Prostate gland (tissue), 2 donors: Measurements from ENCODE around the gene NSRP1. TPM values are rescaled to one million over a fixed set of nuclear protein-coding genes. Genes with fewer than 3 reads are reported as not detected.

Experiments
- DNase-seq: peaks from one replicate; pipeline ENCODE4 v3.0.0-alpha.2; 2019; ENCODE audit warnings: low spot score
- H3K27ac ChIP-seq, 2 donors: fragments of 200-600 bp; sonication (generic); 2 replicates each; pipeline ENCODE4 v1.5.1; 2017 to 2019
- H3K27me3 ChIP-seq: fragments of 200-600 bp; sonication (generic); replicated peaks from 2 replicates; pipeline ENCODE4 v1.5.1; 2019; ENCODE audit not compliant: insufficient read depth
- H3K36me3 ChIP-seq, 2 donors: fragments of 200-600 bp; sonication (generic); 1 replicate in 1 of 2; 2 replicates in 1 of 2; pipeline versions ENCODE4 v1.5.1 to v1.8.1; 2017 to 2019
- H3K4me1 ChIP-seq: fragments of 200-600 bp; sonication (generic); replicated peaks from 2 replicates; pipeline ENCODE4 v1.5.1; 2019
- H3K4me3 ChIP-seq, 2 donors: fragments of 200-600 bp; sonication (generic); 2 replicates each; pipeline ENCODE4 v1.5.1; 2017 to 2019
- H3K9me3 ChIP-seq: fragments of 200-600 bp; sonication (generic); 2 replicates; pipeline ENCODE4 v1.5.1; 2017
- POLR2A ChIP-seq: fragments of 450-650 bp; IDR thresholded peaks from one replicate; pipeline ENCODE4 v1.6.1; 2016; ENCODE audit warnings: antibody characterized with exemption, mild to moderate bottlenecking
- POLR2AphosphoS5 ChIP-seq: sonication (generic); formaldehyde crosslinking; IDR thresholded peaks from one replicate; pipeline ENCODE4 v1.6.1; 2017; ENCODE audit warnings: antibody characterized with exemption
- WGBS: methylation state at CpG from one replicate; pipeline ENCODE4 v1.1.5; 2018; 5-methylcytosine and 5-hydroxymethylcytosine counted together
- intact Hi-C: fragments of 100-400 bp; cut with DNase I; formaldehyde crosslinking; loops from one replicate; pipeline ENCODE4 v1.14.2; 2022
- total RNA-seq, 2 donors: library from RNA; depleted of rRNA; stranded (reverse); fragments of >200 nt; gene quantifications; one replicate each; pipeline ENCODE4 v1.1.0, GENCODE V29; 2016
- TF ChIP-seq, protein P1 (sequence below), 4 experiments: fragments of 200-600 bp in 2 of 4; fragments of 450-650 bp in 2 of 4; sonication (generic) in 2 of 4; IDR thresholded peaks; 1 replicate in 3 of 4; 2 replicates in 1 of 4; pipeline ENCODE4 v1.5.1; 2016 to 2019; ENCODE audit warnings: antibody characterized with exemption in 4 of 4, mild to moderate bottlenecking in 2 of 4, moderate library complexity in 2 of 4

Gene NSRP1
- total RNA-seq, 2 donors from 2014 or later = 21.1 TPM

DNA sequence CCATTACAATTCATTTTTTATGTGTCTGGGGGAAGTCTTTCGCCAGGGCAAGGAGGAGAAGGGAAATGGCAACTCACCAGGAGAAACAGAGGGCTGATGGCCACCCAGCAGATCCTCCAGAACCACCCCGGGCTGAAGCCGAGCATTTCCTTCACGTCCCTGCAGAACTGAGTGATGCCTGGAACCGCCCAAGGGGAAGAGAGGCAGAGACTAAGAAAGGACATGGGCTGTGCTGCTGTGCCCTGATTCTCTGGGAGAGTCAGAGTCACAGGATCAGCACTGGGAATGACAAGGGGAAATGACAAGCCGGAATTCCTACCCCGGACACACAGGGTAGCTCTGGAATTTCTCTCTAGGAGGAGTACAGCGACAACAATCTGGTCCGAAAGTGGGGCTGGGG is 91.0 kb downstream of the NSRP1 start:
- DNase-seq = no peak
- no peak overlapping the region for H3K4me3 ChIP-seq
- no peak overlapping the region for H3K27ac ChIP-seq
- H3K9me3 ChIP-seq = no peaks in the 10 kb centered on the region
- no peaks in the 10 kb centered on the region for H3K27me3 ChIP-seq
- 84% methylated on average over 9 of the region's 9 CpGs for WGBS
- TF ChIP-seq, protein P1, sequence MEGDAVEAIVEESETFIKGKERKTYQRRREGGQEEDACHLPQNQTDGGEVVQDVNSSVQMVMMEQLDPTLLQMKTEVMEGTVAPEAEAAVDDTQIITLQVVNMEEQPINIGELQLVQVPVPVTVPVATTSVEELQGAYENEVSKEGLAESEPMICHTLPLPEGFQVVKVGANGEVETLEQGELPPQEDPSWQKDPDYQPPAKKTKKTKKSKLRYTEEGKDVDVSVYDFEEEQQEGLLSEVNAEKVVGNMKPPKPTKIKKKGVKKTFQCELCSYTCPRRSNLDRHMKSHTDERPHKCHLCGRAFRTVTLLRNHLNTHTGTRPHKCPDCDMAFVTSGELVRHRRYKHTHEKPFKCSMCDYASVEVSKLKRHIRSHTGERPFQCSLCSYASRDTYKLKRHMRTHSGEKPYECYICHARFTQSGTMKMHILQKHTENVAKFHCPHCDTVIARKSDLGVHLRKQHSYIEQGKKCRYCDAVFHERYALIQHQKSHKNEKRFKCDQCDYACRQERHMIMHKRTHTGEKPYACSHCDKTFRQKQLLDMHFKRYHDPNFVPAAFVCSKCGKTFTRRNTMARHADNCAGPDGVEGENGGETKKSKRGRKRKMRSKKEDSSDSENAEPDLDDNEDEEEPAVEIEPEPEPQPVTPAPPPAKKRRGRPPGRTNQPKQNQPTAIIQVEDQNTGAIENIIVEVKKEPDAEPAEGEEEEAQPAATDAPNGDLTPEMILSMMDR (IDR thresholded peaks at IDR 0.05) = no peak
- TF ChIP-seq POLR2AphosphoS5 = no peak
- TF ChIP-seq POLR2A = no peak
- no peaks in the 10 kb centered on the region for H3K4me1 ChIP-seq
- intact Hi-C loops = no loop called here
- H3K36me3 ChIP-seq = no peaks in the 10 kb centered on the region

DNA sequence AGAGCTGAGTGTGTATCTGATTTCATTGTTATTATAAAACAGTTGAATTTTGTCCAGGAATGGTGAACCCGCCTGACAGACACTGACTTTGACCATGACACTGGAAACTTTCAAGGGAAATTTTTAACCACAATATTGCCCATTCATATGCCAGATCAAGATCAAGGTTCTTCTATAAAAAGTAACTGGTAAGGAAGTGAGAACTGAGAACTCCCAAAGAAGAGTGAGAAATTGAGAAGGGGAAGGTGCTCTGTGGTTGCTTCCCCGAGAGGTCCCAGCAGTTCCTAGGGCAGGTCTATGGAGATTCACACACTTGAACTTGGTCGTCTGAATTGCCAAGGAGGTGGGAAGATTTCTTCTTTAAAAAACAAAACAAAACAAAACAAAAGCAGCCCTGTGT is 91.6 kb downstream of the NSRP1 start:
- TF ChIP-seq POLR2A (no peak), POLR2AphosphoS5 (no peak)
- TF ChIP-seq, protein P1 (IDR thresholded peaks at IDR 0.05) = no peak
- no peak for DNase-seq
- 50% methylated on average over 3 of the region's 3 CpGs for WGBS
- intact Hi-C loops = no loop called here
- Histone ChIP-seq H3K27me3 (no peaks in the 10 kb centered on the region), H3K9me3 (no peaks in the 10 kb centered on the region), H3K4me3 (no peak overlapping the region), H3K36me3 (no peaks in the 10 kb centered on the region), H3K27ac (no peak overlapping the region), H3K4me1 (no peaks in the 10 kb centered on the region)

DNA sequence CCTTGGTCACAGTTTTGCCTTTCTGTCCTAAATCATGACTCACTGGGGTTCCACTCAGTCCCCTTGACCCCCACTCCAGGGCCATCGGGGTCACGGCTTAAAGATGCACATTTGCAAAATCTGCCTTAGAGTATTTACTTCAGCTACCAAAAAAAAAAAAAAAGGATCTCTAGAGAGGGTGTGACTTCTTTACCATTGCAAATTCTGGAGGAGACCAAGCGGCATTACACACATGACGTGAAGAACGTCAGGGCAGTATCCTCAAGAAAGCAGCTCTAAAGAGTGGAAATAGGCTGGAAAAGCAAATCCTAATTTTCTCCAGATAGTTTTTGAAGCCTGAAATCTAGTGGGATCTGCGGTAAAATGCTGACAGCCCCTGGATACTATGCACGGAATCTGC is 93.3 kb downstream of the NSRP1 start:
- Histone ChIP-seq H3K36me3 (no peaks in the 10 kb centered on the region), H3K27ac (no peak overlapping the region), H3K9me3 (no peaks in the 10 kb centered on the region), H3K4me3 (no peak overlapping the region), H3K27me3 (no peaks in the 10 kb centered on the region), H3K4me1 (no peaks in the 10 kb centered on the region)
- WGBS = 89% methylated on average over 7 of the region's 7 CpGs
- intact Hi-C loops = no loop called here
- TF ChIP-seq, protein P1 (IDR thresholded peaks at IDR 0.05) = no peak
- TF ChIP-seq POLR2A = no peak
- TF ChIP-seq POLR2AphosphoS5 = no peak
- DNase-seq = no peak

DNA sequence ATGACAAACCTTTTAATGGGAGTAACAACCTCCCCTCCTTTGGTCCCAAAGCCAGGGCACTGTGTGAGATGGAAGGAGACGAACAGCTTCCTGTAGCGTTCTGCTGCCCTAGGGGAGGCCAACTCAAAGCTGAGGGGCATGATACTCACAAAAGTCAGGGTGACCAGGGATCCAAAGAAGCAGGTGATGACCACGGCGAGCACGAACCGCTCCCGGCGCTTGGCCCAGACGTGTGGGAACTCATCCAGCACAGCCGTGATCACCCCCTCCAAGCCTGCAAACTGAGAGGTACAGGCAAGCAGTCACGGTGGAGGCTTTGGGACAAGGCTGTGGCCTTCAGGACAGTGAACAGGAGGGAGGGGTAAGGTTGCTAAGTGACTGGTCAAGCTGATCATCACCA is 93.8 kb downstream of the NSRP1 start:
- 78% methylated on average over 11 of the region's 11 CpGs for WGBS
- no peak for DNase-seq
- intact Hi-C loops = no loop called here
- Histone ChIP-seq H3K4me1 (no peaks in the 10 kb centered on the region), H3K9me3 (no peaks in the 10 kb centered on the region), H3K27ac (no peak overlapping the region), H3K4me3 (no peak overlapping the region), H3K27me3 (no peaks in the 10 kb centered on the region), H3K36me3 (no peaks in the 10 kb centered on the region)
- no peak for TF ChIP-seq POLR2AphosphoS5
- TF ChIP-seq, protein P1 (IDR thresholded peaks at IDR 0.05) = no peak
- no peak for TF ChIP-seq POLR2A

- Histone ChIP-seq H3K27ac (no peak overlapping the region), H3K4me3 (no peak overlapping the region), H3K36me3 (no peaks in the 10 kb centered on the region), H3K27me3 (no peaks in the 10 kb centered on the region), H3K4me1 (no peaks in the 10 kb centered on the region), H3K9me3 (no peaks in the 10 kb centered on the region)
- no peak for DNase-seq
- WGBS = 91% methylated on average over 10 of the region's 10 CpGs
- intact Hi-C loops = no loop called here
- TF ChIP-seq POLR2A (no peak), POLR2AphosphoS5 (no peak)
- TF ChIP-seq, protein P1 (IDR thresholded peaks at IDR 0.05) = no peak
Observed at GRCh38 chr17:30210901-30211300, 94.3 kb downstream of the NSRP1 start.
